ENCODE results near the gene BICD1.

BICD1 gene

GRCh38 chr12:32344047-32344446 is 237.4 kb downstream of the BICD1 start:
- DNase-seq (ENCODE audit: low read depth), result no peak

GRCh38 chr12:32353540-32353939 is 246.9 kb downstream of the BICD1 start:
- DNase-seq (ENCODE audit: low read depth), result no peak

- no peak for DNase-seq (ENCODE audit: low read depth)
Observed at GRCh38 chr12:32357601-32358249, 251.1 kb downstream of the BICD1 start.

DNA sequence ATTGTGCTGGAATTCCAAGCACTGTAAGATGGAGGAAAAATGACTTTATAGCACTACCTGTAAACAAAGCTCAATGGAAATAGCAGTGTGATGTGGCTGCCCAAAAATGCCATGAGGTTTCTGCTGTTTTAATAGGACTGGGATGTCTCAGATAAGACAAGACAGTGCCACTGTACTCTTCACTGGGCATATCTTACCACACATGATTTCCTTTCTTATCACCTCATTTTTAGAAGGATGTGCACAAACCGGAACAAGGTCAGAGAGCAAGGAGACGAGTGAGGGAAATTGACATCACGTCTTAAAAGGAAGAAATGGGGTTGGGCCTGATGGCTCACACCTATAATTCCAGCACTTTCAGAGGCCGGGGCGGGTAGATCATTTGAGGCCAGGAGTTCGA is 254.3 kb downstream of the BICD1 start:
- no peak for DNase-seq (ENCODE audit: low read depth)

- DNase-seq (ENCODE audit: low read depth), result no peak
Observed at GRCh38 chr12:32362892-32363291, 256.2 kb downstream of the BICD1 start.

DNA sequence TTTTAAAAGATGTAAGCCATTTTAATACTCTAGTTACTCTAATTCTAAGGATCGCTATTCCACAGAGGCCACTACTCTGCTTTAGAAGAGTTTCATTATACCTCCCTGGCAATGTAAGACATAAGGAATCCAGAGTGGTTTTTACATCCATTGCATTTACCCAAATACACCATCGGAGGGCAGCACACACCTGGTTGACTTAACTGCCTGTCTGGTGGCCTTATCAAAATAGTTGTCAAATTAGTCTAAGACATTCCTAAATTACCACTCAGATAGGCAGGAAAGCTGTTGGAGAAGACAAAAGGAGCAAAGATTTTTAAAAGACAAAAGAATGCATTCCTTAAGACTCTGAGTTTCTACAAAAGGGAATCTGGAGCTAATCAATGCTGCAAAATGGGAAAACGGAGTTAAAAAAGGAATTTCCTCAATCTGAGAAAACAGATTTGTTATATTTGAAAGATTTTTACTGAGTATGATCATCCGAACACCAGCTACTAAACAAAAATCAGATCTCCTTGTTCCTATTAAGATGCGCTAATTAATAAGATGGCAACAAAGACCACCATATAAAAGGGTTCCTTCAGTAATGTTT is 258.9 kb downstream of the BICD1 start:
- DNase-seq (ENCODE audit: low read depth), result peak; percentile 83

DNA sequence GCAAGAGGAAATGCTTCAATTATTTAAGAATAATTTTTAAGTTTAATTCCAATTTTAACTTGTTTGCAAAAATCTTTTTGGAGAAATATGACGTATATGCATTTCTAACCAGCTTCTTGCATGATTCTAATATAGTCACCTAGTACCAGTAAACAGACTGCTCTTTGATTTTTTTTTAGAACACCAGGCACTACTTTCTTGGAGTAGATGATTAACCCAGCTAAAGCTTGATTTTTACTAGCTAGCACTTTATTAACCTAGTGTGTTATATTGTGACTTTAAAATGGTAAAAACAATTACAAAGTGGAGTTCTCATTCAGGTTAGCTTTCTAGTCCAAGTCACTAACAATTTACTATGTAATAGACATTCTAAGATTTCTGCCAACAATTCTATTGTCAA is 260.1 kb downstream of the BICD1 start:
- no peak for DNase-seq (ENCODE audit: low read depth)

DNA sequence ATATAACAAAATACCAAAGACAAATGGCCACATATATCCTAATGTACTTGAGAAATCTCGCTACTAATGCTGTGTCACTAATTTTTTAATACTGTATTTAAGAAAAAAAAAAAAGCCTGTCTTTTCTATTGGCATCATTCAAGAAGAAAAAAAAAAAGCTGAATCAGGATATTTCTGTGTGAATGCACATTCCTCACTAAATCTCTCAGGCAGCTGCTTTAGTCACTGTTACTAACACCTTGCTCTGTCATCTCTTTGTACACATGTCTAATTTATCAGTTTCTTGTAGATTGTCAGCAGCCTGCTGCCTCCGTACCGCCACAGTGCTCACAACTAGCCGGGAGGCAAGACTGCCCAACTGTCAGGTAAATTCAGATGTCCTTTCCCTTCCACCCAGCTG is 260.7 kb downstream of the BICD1 start:
- DNase-seq (ENCODE audit: low read depth), result no peak

GRCh38 chr12:32369202-32369601 is 262.6 kb downstream of the BICD1 start:
- DNase-seq (ENCODE audit: low read depth), result no peak

- DNase-seq (ENCODE audit: low read depth), result peak; percentile 71
Observed at GRCh38 chr12:32377344-32378055, 270.9 kb downstream of the BICD1 start.

- no peak for DNase-seq (ENCODE audit: low read depth)
Observed at GRCh38 chr12:32379213-32379612, 272.6 kb downstream of the BICD1 start.

- DNase-seq (ENCODE audit: low read depth), result no peak
Observed at GRCh38 chr12:32379667-32380066, 273.0 kb downstream of the BICD1 start.

DNA sequence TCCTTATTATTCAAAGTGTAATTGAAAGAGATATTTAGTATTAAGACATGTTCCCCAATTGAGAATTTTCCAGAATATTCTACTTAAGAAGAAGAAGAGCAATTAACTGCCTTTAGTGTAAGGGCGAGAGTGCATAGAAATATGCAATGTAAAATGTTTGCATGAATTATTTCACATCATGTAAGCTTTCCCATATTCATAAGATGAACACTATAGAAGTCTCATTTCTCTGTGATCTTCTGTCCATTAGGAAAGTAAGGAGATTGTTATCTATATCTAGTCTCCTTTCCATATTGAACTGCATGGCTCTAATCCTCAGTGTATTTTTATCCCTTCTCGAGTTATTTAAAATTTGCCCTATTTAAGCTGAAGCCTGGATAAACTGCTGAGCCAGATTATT is 275.6 kb downstream of the BICD1 start:
- DNase-seq (ENCODE audit: low read depth), result no peak

DNA sequence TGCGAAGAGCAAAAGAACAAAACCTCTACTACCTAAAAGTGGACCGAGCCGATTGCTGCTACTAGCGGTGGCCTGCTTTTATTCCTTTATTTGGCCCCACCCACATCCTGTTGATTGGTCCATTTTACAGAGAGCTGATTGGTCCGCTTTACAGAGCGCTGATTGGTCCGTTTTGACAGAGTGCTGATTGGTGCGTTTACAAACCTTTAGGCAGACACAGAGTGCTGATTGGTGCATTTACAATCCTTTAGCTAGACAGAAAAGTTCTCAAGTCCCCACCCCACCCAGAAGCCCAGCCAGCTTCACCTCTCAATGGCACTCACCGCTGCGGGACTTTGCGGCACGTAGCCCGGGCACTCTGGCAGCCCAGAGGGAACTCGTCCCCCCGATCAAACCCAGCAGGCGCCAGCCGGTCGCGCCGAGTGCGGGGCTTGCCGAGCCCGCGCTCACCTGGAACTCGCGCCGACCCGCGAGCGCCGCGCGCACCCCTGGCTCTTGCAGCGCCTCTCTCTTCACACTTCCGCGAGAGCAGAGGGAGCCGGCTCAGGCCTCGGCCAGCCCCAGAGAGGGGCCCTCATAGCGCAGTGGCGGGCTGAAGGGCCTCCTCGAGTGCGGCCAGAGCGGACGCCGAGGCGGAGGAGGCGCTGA is 284.0 kb downstream of the BICD1 start:
- DNase-seq (ENCODE audit: low read depth), result peak; percentile 57

DNA sequence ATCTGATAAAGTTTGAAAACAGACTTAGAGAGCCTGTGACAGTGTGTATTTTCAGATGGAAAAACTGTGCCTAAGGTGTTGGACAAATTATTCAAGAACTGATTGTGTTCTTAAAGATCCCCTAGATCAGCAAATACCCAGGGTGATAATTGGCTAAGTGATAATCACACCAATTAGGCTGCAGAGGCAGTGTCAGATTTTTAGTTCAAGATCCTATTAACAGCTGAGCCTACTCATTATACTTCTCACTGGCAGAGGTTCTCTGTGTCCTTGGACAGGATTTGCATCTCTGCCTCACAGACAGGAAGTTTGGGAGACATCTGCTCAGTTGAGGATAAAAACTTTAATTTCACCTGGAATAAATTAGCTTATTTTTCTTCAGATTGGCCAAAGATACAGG is 288.4 kb downstream of the BICD1 start:
- DNase-seq (ENCODE audit: low read depth), result no peak

- DNase-seq (ENCODE audit: low read depth), result no peak
Observed at GRCh38 chr12:32397696-32398095, 291.0 kb downstream of the BICD1 start.

- no peak for DNase-seq (ENCODE audit: low read depth)
Observed at GRCh38 chr12:32398181-32398580, 291.5 kb downstream of the BICD1 start.

- DNase-seq (ENCODE audit: low read depth), result no peak
Observed at GRCh38 chr12:32398816-32399369, 292.2 kb downstream of the BICD1 start.

GRCh38 chr12:32399370-32400113 is 292.9 kb downstream of the BICD1 start, which contains the start of gene FGD4:
TSS of gene FGD4 (plus strand) at chr12:32399558.
- DNase-seq (ENCODE audit: low read depth), result peak; percentile 83

DNA sequence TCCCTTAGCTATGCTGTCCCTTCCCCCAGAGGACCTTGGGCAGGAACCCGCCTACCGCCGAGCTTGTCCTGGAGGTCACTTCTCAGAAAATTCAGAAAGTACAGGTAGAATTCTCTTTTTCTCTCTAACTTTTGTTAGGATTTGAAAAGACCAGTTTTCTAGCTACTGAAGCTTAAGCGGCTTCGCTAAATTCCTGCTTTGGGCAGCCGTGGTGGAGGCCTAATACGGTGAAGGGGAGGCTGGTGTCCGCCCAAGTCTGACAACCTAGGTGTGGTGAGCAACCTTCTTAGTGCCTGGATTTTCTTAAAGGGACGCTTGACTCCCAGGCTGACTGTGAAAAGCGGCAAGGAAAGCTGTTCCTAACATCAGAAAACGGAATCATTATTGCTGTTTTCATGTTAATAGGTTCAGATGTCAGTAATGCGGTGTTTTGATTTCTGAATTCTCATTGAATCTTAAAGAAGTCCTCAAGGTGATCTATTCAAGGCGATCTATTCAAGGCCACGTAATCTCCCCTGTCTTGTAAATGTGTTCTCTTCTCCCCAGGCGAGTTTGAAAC is 293.5 kb downstream of the BICD1 start:
- DNase-seq (ENCODE audit: low read depth), result peak; percentile 14

DNA sequence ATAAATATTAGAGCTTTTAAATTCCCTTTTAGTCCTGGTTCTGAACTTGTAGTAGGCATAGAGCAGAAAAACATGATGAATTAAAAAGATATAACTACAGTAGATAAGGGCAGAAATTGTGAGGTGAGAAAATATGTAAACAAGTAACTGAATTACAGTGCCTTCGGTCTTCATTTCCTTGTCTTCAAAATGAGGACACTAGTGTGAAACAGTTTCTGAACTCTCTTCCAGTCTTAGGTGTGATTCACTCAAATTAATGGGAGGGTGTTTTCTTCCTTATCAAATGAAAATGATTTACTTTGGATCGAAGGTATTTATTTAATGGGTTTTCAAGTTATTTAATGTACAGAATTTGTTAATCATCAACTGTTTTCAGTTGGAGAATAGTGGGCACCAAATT is 294.2 kb downstream of the BICD1 start:
- no peak for DNase-seq (ENCODE audit: low read depth)

GRCh38 chr12:32402170-32402569 is 295.5 kb downstream of the BICD1 start:
- DNase-seq (ENCODE audit: low read depth), result no peak
